ENCODE measurements around the gene PABPN1L. TPM values are rescaled to one million over a fixed set of nuclear protein-coding genes. Genes with fewer than 3 reads are reported as not detected.
A peak's percentile ranks its signal among the peaks of the same experiment; 100 is the strongest.

The PABPN1L gene
- total and polyA plus RNA-seq, 10 of the 15 experiments (the other 5 are each of a cell fraction or from before 2014, with no cell fraction given), result not detected

DNA sequence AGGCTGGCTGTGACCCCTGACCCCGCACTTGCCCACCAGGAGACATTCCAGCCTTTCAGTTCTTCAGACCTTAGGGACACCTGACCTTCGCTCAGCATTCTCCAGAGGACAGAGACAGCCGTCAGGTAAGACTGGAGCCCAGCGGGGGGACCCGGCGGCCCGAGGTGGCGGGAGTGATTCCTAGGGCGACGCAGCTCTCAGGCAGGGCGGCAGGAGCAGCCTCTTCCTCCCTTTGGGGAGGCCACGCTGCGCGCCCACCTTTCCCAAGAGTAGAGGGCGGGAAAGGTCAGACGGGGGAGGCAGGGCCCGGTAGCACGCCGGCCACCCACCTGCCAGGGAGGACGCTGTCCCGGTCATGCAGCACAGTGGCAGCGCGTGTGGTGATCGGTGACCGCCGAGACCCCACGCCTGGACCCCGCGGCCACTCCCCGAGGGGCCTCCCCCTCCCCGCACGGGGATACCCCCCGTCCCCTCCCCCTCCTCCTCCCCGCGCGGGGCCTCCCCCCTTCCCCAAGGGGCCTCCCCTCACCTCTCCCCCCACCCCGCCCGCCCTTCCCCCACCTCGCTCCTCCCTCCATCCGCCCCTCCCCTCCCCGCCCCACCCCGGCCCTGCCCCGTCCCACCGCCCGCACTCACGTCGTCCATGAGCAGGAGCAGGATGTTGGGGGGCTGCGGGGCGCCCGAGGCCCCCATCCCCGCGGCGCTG is 10.2 kb downstream of the PABPN1L start:
- H3K4me1 ChIP-seq (ENCODE audit: control insufficient read depth, insufficient read depth, low read length), result peaks cover 23% of the 10 kb centered on the region
- DNase-seq (ENCODE audit: low read depth, low spot score), result no peak
- intact Hi-C loops (cut with micrococcal nuclease; ENCODE audit: unreplicated experiment), result loop anchor here (5.0 kb wide), 2 partner anchors 44 to 66 kb away; partner anchors contain the start of gene APRT

DNA sequence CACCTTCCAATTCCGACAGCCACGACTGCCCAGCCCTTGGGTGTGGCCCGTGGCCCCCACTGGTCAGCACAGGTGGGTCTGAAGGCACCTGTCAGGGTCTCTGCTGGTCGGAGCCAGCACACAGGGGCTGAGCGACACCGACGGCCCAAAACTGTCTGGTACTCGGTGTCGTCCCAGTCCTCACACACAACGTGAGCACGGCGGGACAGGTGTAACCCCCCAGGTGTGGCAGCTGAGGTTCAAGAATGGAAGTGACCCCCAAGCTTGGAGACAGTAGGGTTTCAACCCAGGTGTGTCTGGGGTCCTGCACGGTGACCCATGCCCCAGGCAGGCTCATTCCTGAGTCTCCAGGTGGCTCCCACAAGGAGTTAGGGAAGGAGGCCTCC is 10.7 kb downstream of the PABPN1L start:
- no peak overlapping the region for H3K27ac ChIP-seq (ENCODE audit: control insufficient read depth, insufficient read depth)
- no peak for TF ChIP-seq PAX8 (IDR thresholded peaks at IDR 0.05)
- TF ChIP-seq NFIC (IDR thresholded peaks at IDR 0.05; ENCODE audit: low read depth, low read length), result no peak
- no peak for TF ChIP-seq BMI1 (IDR thresholded peaks at IDR 0.05; ENCODE audit: borderline replicate concordance)
- TF ChIP-seq FOXM1 (IDR thresholded peaks at IDR 0.05; ENCODE audit: low read depth, low read length), result no peak
- TF ChIP-seq IKZF2 (IDR thresholded peaks at IDR 0.05), result no peak
- TF ChIP-seq, protein P1, sequence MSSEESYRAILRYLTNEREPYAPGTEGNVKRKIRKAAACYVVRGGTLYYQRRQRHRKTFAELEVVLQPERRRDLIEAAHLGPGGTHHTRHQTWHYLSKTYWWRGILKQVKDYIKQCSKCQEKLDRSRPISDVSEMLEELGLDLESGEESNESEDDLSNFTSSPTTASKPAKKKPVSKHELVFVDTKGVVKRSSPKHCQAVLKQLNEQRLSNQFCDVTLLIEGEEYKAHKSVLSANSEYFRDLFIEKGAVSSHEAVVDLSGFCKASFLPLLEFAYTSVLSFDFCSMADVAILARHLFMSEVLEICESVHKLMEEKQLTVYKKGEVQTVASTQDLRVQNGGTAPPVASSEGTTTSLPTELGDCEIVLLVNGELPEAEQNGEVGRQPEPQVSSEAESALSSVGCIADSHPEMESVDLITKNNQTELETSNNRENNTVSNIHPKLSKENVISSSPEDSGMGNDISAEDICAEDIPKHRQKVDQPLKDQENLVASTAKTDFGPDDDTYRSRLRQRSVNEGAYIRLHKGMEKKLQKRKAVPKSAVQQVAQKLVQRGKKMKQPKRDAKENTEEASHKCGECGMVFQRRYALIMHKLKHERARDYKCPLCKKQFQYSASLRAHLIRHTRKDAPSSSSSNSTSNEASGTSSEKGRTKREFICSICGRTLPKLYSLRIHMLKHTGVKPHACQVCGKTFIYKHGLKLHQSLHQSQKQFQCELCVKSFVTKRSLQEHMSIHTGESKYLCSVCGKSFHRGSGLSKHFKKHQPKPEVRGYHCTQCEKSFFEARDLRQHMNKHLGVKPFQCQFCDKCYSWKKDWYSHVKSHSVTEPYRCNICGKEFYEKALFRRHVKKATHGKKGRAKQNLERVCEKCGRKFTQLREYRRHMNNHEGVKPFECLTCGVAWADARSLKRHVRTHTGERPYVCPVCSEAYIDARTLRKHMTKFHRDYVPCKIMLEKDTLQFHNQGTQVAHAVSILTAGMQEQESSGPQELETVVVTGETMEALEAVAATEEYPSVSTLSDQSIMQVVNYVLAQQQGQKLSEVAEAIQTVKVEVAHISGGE (CRISPR knock-in tag; IDR thresholded peaks at IDR 0.05), result no peak
- TF ChIP-seq RAD51 (IDR thresholded peaks at IDR 0.05), result no peak
- TF ChIP-seq TARDBP (IDR thresholded peaks at IDR 0.05; ENCODE audit: borderline replicate concordance), result no peak
- TF ChIP-seq CBX3 (IDR thresholded peaks at IDR 0.05; ENCODE audit: borderline replicate concordance, low read depth), result no peak
- TF ChIP-seq ATF3 (IDR thresholded peaks at IDR 0.05; ENCODE audit: borderline replicate concordance, extremely low read depth, low read depth, low read length), result no peak
- TF ChIP-seq MYC (IDR thresholded peaks at IDR 0.05; ENCODE audit: insufficient read depth, insufficient read length, insufficient replicate concordance, low read length, severe bottlenecking), result no peak

More for the DNA sequence above, 10.2 kb downstream of the PABPN1L start:
- in situ Hi-C loops (cut with MboI), result no loop called here
- H2AFZ ChIP-seq (ENCODE audit: control insufficient read depth, low read depth, low read length), result peak overlapping the region; percentile 72; the same call in 1 of the 2 replicates
- TF ChIP-seq YBX1 (IDR thresholded peaks at IDR 0.05) (no peak), NR2F1 (conservative IDR thresholded peaks at IDR 0.05) (0 out of 2 replicates have a peak, but pooled peaks have one; percentile 42)
- ChIA-PET RAD21 (ENCODE audit: unreplicated experiment) (interaction anchor here (0.8 to 1.8 kb wide), 5 partner anchors 44 to 360 kb away, joined by 3 to 4 read pairs (median 3); partner anchors contain the start of gene CDH15), CTCF (interaction anchor here (2.1 to 2.9 kb wide), 2 partner anchors 38 to 44 kb away, joined by 6 to 19 read pairs; partner anchors contain the start of gene APRT), POLR2A (interaction anchor here (1.0 kb wide), 2 partner anchors 76 to 174 kb away, joined by 3 to 4 read pairs; no protein-coding TSS in a partner anchor), SMC1A (ENCODE audit: uncharacterized antibody, unreplicated experiment) (interaction anchor here (1.6 to 2.0 kb wide), 2 partner anchors 46 to 87 kb away, joined by 4 read pairs; no protein-coding TSS in a partner anchor)
- no peak for FAIRE-seq
- ATAC-seq, result no peak; the same call in 2 of the 3 replicates
- peak overlapping the region; percentile 81 for H3K4me2 ChIP-seq (ENCODE audit: control insufficient read depth, insufficient read depth)
- H3K79me2 ChIP-seq (ENCODE audit: control insufficient read depth, insufficient read depth, low read length), result peaks cover 13% of the 10 kb centered on the region
- BruUV-seq (replicated peaks), result no TSS peak
- 0 out of 2 replicates have a peak, but pooled peaks cover 2% of the 10 kb centered on the region for H4K20me1 ChIP-seq (ENCODE audit: control insufficient read depth, insufficient read depth)
- no peak overlapping the region for H3K27ac ChIP-seq (ENCODE audit: control insufficient read depth, insufficient read depth)
- no peaks in the 10 kb centered on the region for H3K9me3 ChIP-seq (replicated peaks; ENCODE audit: control insufficient read depth, insufficient read depth, low read length)
- peaks cover 4 to 5% of the 10 kb centered on the region in 2 experiments; a peak in 3 of 4 replicates for H3K36me3 ChIP-seq (ENCODE audit: control insufficient read depth in 2 of 2, insufficient read depth in 2 of 2, low read length in 1 of 2)
- WGBS (ENCODE audit: insufficient coverage, insufficient replicate concordance, low lambda C conversion rate, missing lambda C conversion rate), result 46% methylated on average over 36 of the region's 53 CpGs
- H3K27me3 ChIP-seq (replicated peaks in 1 of 2; ENCODE audit: control insufficient read depth in 2 of 2, insufficient read depth in 2 of 2, low read length in 1 of 2), result no peaks in the 10 kb centered on the region
- H3K9ac ChIP-seq (ENCODE audit: control insufficient read depth, insufficient read depth, low read length), result peak overlapping the region; percentile 29; the same call in 1 of the 2 replicates
- H3K4me3 ChIP-seq, result peak overlapping the region; percentile 71

More for the DNA sequence above, 10.7 kb downstream of the PABPN1L start:
- Histone ChIP-seq H3K9ac (ENCODE audit: control insufficient read depth, insufficient read depth, low read length) (no peak overlapping the region), H3K4me2 (ENCODE audit: control insufficient read depth, insufficient read depth) (peak overlapping the region; percentile 81), H3K36me3 (ENCODE audit: control insufficient read depth in 2 of 2, insufficient read depth in 2 of 2, low read length in 1 of 2) (peaks cover 4 to 5% of the 10 kb centered on the region in 2 experiments; a peak in 3 of 4 replicates), H4K20me1 (ENCODE audit: control insufficient read depth, insufficient read depth) (0 out of 2 replicates have a peak, but pooled peaks cover 2% of the 10 kb centered on the region), H3K27me3 (replicated peaks in 1 of 2; ENCODE audit: control insufficient read depth in 2 of 2, insufficient read depth in 2 of 2, low read length in 1 of 2) (no peaks in the 10 kb centered on the region), H3K9me3 (replicated peaks; ENCODE audit: control insufficient read depth, insufficient read depth, low read length) (no peaks in the 10 kb centered on the region), H3K4me1 (ENCODE audit: control insufficient read depth, insufficient read depth, low read length) (peaks cover 23% of the 10 kb centered on the region), H3K4me3 (peak overlapping the region; percentile 71; the same call in 1 of the 2 replicates), H3K79me2 (ENCODE audit: control insufficient read depth, insufficient read depth, low read length) (peaks cover 13% of the 10 kb centered on the region), H2AFZ (ENCODE audit: control insufficient read depth, low read depth, low read length) (no peak overlapping the region)
- ChIA-PET CTCF (no interaction called here), POLR2A (no interaction called here), SMC1A (ENCODE audit: uncharacterized antibody, unreplicated experiment) (no interaction called here), RAD21 (ENCODE audit: unreplicated experiment) (no interaction called here)
- WGBS (ENCODE audit: insufficient coverage, insufficient replicate concordance, low lambda C conversion rate, missing lambda C conversion rate), result 86% methylated on average over 13 of the region's 13 CpGs
- intact Hi-C loops (cut with micrococcal nuclease; ENCODE audit: unreplicated experiment) (loop anchor here (5.0 kb wide), 2 partner anchors 43 to 67 kb away; partner anchors contain the start of gene APRT), in situ Hi-C loops (cut with MboI) (no loop called here)
- BruUV-seq (replicated peaks), result TSS peak; percentile 66
- no peak for FAIRE-seq
- no peak for ATAC-seq
- DNase-seq (ENCODE audit: low read depth, low spot score), result no peak
